ENCODE results near the gene MMD2. TPM values are rescaled to one million over a fixed set of nuclear protein-coding genes. Genes with fewer than 3 reads are reported as not detected.

MMD2 gene
- total and polyA plus RNA-seq, 2 donors (not counting 3 experiments of a cell fraction or from before 2014, with no cell fraction given) = not detected

GRCh38 chr7:4878336-4879335 is 80.4 kb downstream of the MMD2 start:
- DNase-seq (ENCODE audit: low read depth, low spot score) = no peak
- Histone ChIP-seq H3K9me3 (replicated peaks; ENCODE audit: control insufficient read depth, insufficient read depth, low read length) (no peaks in the 10 kb centered on the region), H3K27me3 (ENCODE audit: control insufficient read depth in 2 of 2, insufficient read depth in 2 of 2, low read length in 2 of 2) (no peaks in the 10 kb centered on the region), H3K4me2 (ENCODE audit: insufficient read depth, low read length) (no peak overlapping the region), H3K9me1 (replicated peaks; ENCODE audit: control insufficient read depth, extremely low read depth, insufficient read depth, low read length) (no peaks in the 10 kb centered on the region), H3K4me3 (replicated peaks in 1 of 3; ENCODE audit: insufficient read depth in 1 of 3, low read depth in 1 of 3, low read length in 3 of 3) (no peak overlapping the region), H2AFZ (ENCODE audit: low read depth, low read length) (no peak overlapping the region), H3K9ac (replicated peaks; ENCODE audit: extremely low read depth, insufficient read depth, low read length) (no peak overlapping the region), H4K20me1 (replicated peaks; ENCODE audit: control insufficient read depth, extremely low read depth, insufficient read depth, low read length) (no peaks in the 10 kb centered on the region), H3K4me1 (ENCODE audit: control insufficient read depth, extremely low read depth, insufficient read depth, low read length) (peaks cover 8% of the 10 kb centered on the region), H3K27ac (ENCODE audit: insufficient read depth, low read depth, low read length) (no peak overlapping the region), H3K79me2 (ENCODE audit: control insufficient read depth, insufficient read depth, low read length) (no peaks in the 10 kb centered on the region), H3K36me3 (ENCODE audit: control insufficient read depth in 2 of 2, extremely low read depth in 1 of 2, insufficient read depth in 2 of 2, low read length in 2 of 2) (no peaks in the 10 kb centered on the region)
- CTCF ChIA-PET = no interaction called here
- no TSS peak for BruUV-seq (replicated peaks)
- no peak for FAIRE-seq
- intact Hi-C loops (cut with micrococcal nuclease) (no loop called here), dilution Hi-C loops (cut with MboI; ENCODE audit: extremely low pct_ligation_motif_present, low sequenced_read_pairs) (no loop called here)
- TF ChIP-seq JUN (IDR thresholded peaks at IDR 0.05; ENCODE audit: borderline replicate concordance, insufficient read depth, insufficient read length, low read depth) = no peak
- TF ChIP-seq MYC (IDR thresholded peaks at IDR 0.05; ENCODE audit: low read depth, low read length) = no peak
- no peak for TF ChIP-seq EZH2 (IDR thresholded peaks at IDR 0.05; ENCODE audit: borderline replicate concordance, low read depth, low read length, severe bottlenecking)
- TF ChIP-seq POLR2A (IDR thresholded peaks at IDR 0.05; ENCODE audit: low read depth, low read length) = no peak
- no peak for TF ChIP-seq GATA2 (IDR thresholded peaks at IDR 0.05; ENCODE audit: insufficient read depth, insufficient read length, low read depth, low read length)
- no peak for TF ChIP-seq CTCF (IDR thresholded peaks at IDR 0.05; ENCODE audit: extremely low read depth in 1 of 2, insufficient read depth in 1 of 2, low read depth in 1 of 2, low read length in 2 of 2)
- TF ChIP-seq POLR2AphosphoS5 (IDR thresholded peaks at IDR 0.05; ENCODE audit: insufficient read depth, low read depth, low read length) = no peak
- no peak for TF ChIP-seq MAX (IDR thresholded peaks at IDR 0.05; ENCODE audit: insufficient read depth, insufficient read length)
- no peak for TF ChIP-seq FOS (IDR thresholded peaks at IDR 0.05; ENCODE audit: borderline replicate concordance, insufficient read depth, low read length)
- POLR2A ChIA-PET = no interaction called here
